ENCODE data around the gene USP11. TPM values are rescaled to one million over a fixed set of nuclear protein-coding genes. Genes with fewer than 3 reads are reported as not detected.

USP11 gene
- total RNA-seq, 1 experiment from 2014 or later, result 153 TPM

DNA sequence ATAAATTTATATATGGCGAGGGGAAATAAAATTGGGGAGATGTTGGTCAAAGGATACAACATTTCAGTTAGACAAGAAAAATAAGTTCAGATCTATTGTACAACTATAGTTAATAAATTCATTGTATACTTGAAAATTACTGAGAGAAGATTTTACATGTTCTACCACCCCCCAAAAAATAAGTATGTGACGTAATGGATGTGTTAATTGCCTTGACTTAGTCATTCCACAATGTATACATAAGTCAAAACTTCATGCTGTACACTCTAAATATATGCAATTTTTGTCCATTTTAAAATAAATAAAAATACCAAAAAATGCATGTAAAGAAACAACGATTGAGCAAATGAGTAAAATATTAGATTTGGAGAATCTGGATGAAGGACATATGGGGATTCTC is 1.8 kb downstream of the USP11 start:
- Histone ChIP-seq H3K4ac (ENCODE audit: low read depth, low read length) (no peak overlapping the region), H3K56ac (ENCODE audit: insufficient read length, low read depth, low read length) (no peak overlapping the region), H4K5ac (ENCODE audit: insufficient read length, low read depth, low read length) (no peak overlapping the region), H3K23ac (ENCODE audit: insufficient read length, low read depth, low read length) (no peak overlapping the region), H4K8ac (replicated peaks; ENCODE audit: insufficient read length, low read depth, low read length) (no peak overlapping the region), H3K9me3 (ENCODE audit: control insufficient read depth, low read depth, low read length) (no peaks in the 10 kb centered on the region), H2AFZ (ENCODE audit: low read length) (no peak overlapping the region), H3T11ph (ENCODE audit: low read length) (no peak overlapping the region), H2BK5ac (ENCODE audit: insufficient read length, low read length) (no peak overlapping the region), H4K91ac (ENCODE audit: insufficient read length, low read depth, low read length) (no peak overlapping the region), H3K18ac (ENCODE audit: insufficient read length, low read depth, low read length) (no peak overlapping the region), H3K4me1 (ENCODE audit: insufficient read depth, low read length) (0 out of 2 replicates have a peak, but pooled peaks cover 2% of the 10 kb centered on the region), H3K14ac (ENCODE audit: insufficient read depth, low read length) (no peak overlapping the region), H3K27ac (ENCODE audit: insufficient read length, low read depth, low read length) (no peak overlapping the region), H4K20me1 (ENCODE audit: control insufficient read depth, insufficient read depth, insufficient read length) (no peaks in the 10 kb centered on the region), H3K23me2 (ENCODE audit: insufficient read length, low read depth, low read length, poor library complexity, severe bottlenecking) (peaks cover 5% of the 10 kb centered on the region), H2BK120ac (ENCODE audit: low read depth, low read length, poor library complexity, severe bottlenecking) (no peak overlapping the region), H2BK15ac (ENCODE audit: low read depth, low read length) (no peak overlapping the region), H3K79me2 (ENCODE audit: insufficient read depth, low read length) (peaks cover 15% of the 10 kb centered on the region; the same call in 1 of the 2 replicates), H3K79me1 (ENCODE audit: insufficient read depth, low read depth, low read length, poor library complexity, severe bottlenecking) (peaks cover 2% of the 10 kb centered on the region), H2AK5ac (ENCODE audit: insufficient read length, low read length) (no peak overlapping the region), H2BK12ac (ENCODE audit: insufficient read length, low read depth, low read length) (no peak overlapping the region), H3K4me2 (ENCODE audit: insufficient read depth, insufficient read length, low read length) (peak overlapping the region; percentile 52), H3K9ac (ENCODE audit: extremely low read depth, insufficient read length, low read length) (no peak overlapping the region), H2BK20ac (ENCODE audit: low read depth, low read length, poor library complexity, severe bottlenecking) (no peak overlapping the region), H3K27me3 (ENCODE audit: insufficient read depth, low read length) (no peaks in the 10 kb centered on the region)
- H3K27ac Mint-ChIP-seq, result peak overlapping the region; percentile 56 to 100 (median 77); a peak in 5 of 7 replicates
- peak overlapping the region; percentile 98 to 100 for H3K4me3 Mint-ChIP-seq
- WGBS (ENCODE audit: extremely low coverage, insufficient read length, low lambda C conversion rate), result no CpG with 5 or more reads among the region's 3 CpGs
- no peaks in the 10 kb centered on the region; a peak in 1 of 5 replicates for H3K9me3 Mint-ChIP-seq
- peaks cover 3% of the 10 kb centered on the region; the same call in 1 of the 2 replicates for H3K27me3 Mint-ChIP-seq (ENCODE audit: low read depth)
- TF ChIP-seq, protein P1, sequence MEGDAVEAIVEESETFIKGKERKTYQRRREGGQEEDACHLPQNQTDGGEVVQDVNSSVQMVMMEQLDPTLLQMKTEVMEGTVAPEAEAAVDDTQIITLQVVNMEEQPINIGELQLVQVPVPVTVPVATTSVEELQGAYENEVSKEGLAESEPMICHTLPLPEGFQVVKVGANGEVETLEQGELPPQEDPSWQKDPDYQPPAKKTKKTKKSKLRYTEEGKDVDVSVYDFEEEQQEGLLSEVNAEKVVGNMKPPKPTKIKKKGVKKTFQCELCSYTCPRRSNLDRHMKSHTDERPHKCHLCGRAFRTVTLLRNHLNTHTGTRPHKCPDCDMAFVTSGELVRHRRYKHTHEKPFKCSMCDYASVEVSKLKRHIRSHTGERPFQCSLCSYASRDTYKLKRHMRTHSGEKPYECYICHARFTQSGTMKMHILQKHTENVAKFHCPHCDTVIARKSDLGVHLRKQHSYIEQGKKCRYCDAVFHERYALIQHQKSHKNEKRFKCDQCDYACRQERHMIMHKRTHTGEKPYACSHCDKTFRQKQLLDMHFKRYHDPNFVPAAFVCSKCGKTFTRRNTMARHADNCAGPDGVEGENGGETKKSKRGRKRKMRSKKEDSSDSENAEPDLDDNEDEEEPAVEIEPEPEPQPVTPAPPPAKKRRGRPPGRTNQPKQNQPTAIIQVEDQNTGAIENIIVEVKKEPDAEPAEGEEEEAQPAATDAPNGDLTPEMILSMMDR (conservative IDR thresholded peaks at IDR 0.05), result no peak
- DNase-seq, result no peak
- H3K36me3 Mint-ChIP-seq (ENCODE audit: insufficient read depth in 1 of 3, low read depth in 3 of 3), result peaks cover 2 to 16% (median 8%) of the 10 kb centered on the region in 3 experiments; a peak in 5 of 7 replicates
- peaks cover 5 to 24% of the 10 kb centered on the region in 2 experiments for H3K4me1 Mint-ChIP-seq
